Ishikawa (cell line): ENCODE results near the gene TRIM54.

ENCODE experiments used
- EP300 ChIP-seq: IDR thresholded peaks from 2 replicates; pipeline ENCODE4 v1.6.1; 2012; ENCODE audit warnings: borderline replicate concordance
- TAF1 ChIP-seq: IDR thresholded peaks from 2 replicates; pipeline ENCODE4 v1.6.1; 2012; ENCODE audit warnings: low read depth, mild to moderate bottlenecking
- YY1 ChIP-seq: IDR thresholded peaks from 2 replicates; pipeline ENCODE4 v1.6.1; 2012; ENCODE audit warnings: low read depth
- TF ChIP-seq, protein P1 (sequence below): IDR thresholded peaks from 2 replicates; pipeline ENCODE4 v1.6.1; 2012

DNA sequence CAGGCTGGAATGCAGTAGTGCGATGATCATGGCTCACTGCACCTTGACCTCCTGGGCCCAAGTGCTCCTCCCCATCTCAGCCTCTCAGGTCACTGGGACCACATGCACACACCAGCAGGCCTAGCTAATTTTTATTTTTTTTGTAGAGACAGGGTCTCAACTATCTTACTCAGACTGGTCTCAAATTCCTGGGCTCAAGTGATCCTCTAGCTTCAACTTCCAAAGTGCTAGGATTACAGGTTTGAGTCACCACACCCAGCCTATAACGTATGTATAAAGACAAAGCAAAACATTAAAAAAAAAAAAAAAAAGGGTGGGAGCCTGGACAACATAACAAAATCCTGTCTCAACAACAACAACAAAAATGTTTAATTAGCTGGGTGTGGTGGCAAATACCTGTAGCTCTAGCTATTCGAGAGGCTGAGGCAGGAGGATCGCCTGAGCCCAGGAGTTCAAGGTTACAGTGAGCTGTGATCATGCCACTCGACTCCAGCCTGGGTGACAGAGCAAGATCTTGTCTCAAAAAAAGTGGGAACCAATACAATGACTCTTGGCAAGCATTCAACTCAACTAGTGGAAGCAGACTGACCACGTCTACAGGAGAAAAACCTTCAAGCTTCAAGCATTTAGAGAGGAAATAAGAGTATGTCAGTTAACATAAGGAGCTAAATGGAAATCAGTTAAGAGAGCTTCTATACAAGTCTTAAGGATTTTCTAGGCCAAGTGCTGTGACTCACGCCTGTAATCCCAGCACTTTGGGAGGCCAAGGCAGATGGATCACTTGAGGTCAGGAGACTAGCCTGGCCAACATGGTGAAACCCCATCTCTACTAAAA lies 71.8 kb downstream of the TRIM54 start:
- TF ChIP-seq TAF1 (no peak), YY1 (no peak), EP300 (no peak)
- TF ChIP-seq, protein P1, sequence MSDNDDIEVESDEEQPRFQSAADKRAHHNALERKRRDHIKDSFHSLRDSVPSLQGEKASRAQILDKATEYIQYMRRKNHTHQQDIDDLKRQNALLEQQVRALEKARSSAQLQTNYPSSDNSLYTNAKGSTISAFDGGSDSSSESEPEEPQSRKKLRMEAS: no peak
